Activated CD8-positive, alpha-beta memory T cell treated with anti-CD3 and anti-CD28 coated beads for 4 hours (primary cell): ENCODE data around the gene KMT2C.
"Not testable (repeated sequence)": the region's sequence is repeated elsewhere in the genome, so short reads cannot be mapped to it uniquely, and the experiment has no call there.

Source experiments
- DNase-seq, 2 donors: peaks; one replicate each; pipeline ENCODE4 v3.0.0-alpha.2; 2020; ENCODE audit warnings: low read depth in 2 of 2

KMT2C gene

GRCh38 chr7:152441810-152442209, 6.0 kb upstream of the KMT2C start:
- DNase-seq = not testable (repeated sequence)

- DNase-seq = not testable (repeated sequence)
Observed at GRCh38 chr7:152441168-152441567, 5.4 kb upstream of the KMT2C start.

- DNase-seq = not testable (repeated sequence)
Observed at GRCh38 chr7:152438017-152438416, 2.2 kb upstream of the KMT2C start.

- DNase-seq = not testable (repeated sequence)
Observed at GRCh38 chr7:152436931-152437575, 1.2 kb upstream of the KMT2C start.

GRCh38 chr7:152436111-152436930, 518 bp upstream of the KMT2C start:
- peak; percentile 75 to 82 for DNase-seq

GRCh38 chr7:152434511-152435383, 1.1 kb downstream of the KMT2C start:
- DNase-seq = not testable (repeated sequence)

- peak in 1 of 2 donors; percentile 24 for DNase-seq
Observed at GRCh38 chr7:152433721-152434490, 1.9 kb downstream of the KMT2C start.

GRCh38 chr7:152432735-152433134, 3.1 kb downstream of the KMT2C start:
- DNase-seq = not testable (repeated sequence)

- DNase-seq = no peak
Observed at GRCh38 chr7:152430854-152431253, 4.9 kb downstream of the KMT2C start.

GRCh38 chr7:152430118-152430517, 5.7 kb downstream of the KMT2C start:
- DNase-seq = not testable (repeated sequence)

GRCh38 chr7:152424348-152425108, 11.3 kb downstream of the KMT2C start:
- no peak for DNase-seq

GRCh38 chr7:152423991-152424347, 11.8 kb downstream of the KMT2C start:
- DNase-seq = no peak

GRCh38 chr7:152423171-152423570, 12.6 kb downstream of the KMT2C start:
- DNase-seq = not testable (repeated sequence)

GRCh38 chr7:152420950-152421349, 14.9 kb downstream of the KMT2C start:
- DNase-seq = not testable (repeated sequence)

- no peak for DNase-seq
Observed at GRCh38 chr7:152419473-152420429, 16.1 kb downstream of the KMT2C start.

- no peak for DNase-seq
Observed at GRCh38 chr7:152414779-152415178, 21.0 kb downstream of the KMT2C start.

GRCh38 chr7:152411389-152411788, 24.4 kb downstream of the KMT2C start:
- DNase-seq = no peak

- DNase-seq = no peak
Observed at GRCh38 chr7:152406491-152406890, 29.3 kb downstream of the KMT2C start.

- DNase-seq = not testable (repeated sequence)
Observed at GRCh38 chr7:152406030-152406429, 29.8 kb downstream of the KMT2C start.
